GM18526 (cell line): ENCODE measurements around the gene PIK3R1.

Experiments used
- POLR2A ChIP-seq: IDR thresholded peaks from 3 replicates; pipeline ENCODE4 v1.6.1; 2011; ENCODE audit not compliant: insufficient read length; ENCODE audit errors: extremely low read depth

PIK3R1 gene

DNA sequence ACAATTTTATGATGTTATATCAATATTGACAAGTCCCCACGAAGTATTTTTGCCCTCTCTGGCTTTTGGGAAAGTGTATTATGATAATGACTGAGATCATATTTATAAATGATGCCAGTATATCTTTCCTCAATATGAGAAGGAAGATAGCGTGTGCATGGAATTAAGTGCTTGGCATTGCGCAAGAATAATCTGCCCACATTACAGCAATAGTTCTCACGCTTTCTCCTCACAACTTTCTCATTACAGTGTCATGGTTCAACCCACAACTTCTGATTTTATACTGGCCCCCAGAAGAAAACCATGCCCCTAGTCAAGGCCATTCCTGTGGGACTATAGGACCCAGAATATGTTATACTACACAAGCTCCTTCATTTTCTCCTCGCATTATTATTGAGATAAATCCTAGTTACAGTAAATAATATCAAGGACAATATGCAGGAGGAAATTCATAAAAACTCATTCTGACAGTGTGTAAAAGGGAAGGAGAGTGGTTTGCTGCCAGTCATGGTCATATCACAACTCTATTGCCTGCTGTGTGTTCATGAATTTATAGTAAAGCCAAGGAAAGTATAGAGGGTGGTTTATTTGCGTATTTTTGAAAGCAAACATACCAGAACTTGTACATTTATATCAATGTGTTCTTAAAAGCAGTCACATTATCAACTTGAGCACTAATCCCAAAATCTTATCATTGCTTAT lies 114.1 kb downstream of the PIK3R1 start:
- TF ChIP-seq POLR2A = no peak

DNA sequence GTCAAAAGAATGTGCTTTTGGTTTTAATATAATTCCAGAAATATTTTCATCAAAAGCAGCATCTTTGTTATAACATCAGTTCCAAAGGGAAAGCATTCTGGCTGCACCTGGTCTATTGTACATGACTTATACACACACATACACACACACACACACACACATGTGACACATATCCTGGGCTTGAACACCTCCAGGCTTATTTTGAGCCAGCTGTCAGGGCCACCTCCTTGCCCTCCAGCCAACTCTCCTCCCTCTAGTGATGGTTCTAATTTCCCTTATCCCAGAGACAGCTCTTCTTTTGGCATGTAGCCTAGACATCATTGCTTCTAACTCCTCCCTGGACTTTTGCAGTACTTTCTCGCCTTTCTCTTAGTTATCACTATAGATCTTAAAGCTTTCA lies 115.0 kb downstream of the PIK3R1 start:
- no peak for TF ChIP-seq POLR2A

DNA sequence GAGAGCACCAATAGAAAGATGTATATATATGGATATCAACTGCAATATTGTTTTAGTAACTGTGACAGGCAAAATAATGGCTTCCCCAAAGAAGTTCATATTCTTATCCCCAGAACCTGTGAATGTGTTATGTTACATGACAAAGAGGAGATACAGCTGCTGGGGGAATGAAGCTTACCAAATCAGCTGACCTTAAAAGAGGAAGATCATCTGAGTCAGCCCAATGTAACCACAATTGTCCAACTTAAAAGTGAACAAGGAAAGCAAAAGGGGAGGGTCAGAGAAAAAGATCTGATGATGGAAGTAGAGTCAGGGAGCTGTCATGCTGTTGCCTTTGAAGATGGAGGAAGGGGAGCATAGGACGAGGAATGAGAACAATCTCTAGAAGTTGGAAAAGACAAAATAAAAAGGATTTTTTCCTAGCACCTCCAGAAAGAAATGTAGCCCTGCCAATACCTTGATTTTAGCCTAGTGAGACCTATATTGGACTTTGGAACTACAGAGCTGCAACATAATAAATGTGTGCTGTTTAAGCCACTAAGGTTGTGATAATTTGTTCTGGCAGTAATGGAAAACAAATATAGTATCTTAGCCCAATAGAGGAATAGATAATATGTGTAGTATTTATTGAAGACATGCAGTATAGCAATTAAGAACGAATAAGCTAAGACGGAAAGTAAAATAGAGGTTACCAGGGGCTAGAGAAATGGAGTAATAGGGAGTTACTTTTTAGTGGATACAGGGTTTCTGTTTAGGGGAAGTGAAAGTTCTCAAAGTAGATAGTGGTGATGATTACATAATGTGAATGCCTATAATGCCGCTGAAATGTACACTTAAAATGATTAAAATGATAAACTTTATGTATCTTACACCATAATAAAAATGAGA lies 115.9 kb downstream of the PIK3R1 start:
- no peak for TF ChIP-seq POLR2A

- TF ChIP-seq POLR2A = no peak
Measured at GRCh38 chr5:68332080-68332451, 116.5 kb downstream of the PIK3R1 start.

- no peak for TF ChIP-seq POLR2A
Measured at GRCh38 chr5:68332556-68332955, 117.0 kb downstream of the PIK3R1 start.

GRCh38 chr5:68333649-68334552 lies 118.3 kb downstream of the PIK3R1 start:
- no peak for TF ChIP-seq POLR2A

DNA sequence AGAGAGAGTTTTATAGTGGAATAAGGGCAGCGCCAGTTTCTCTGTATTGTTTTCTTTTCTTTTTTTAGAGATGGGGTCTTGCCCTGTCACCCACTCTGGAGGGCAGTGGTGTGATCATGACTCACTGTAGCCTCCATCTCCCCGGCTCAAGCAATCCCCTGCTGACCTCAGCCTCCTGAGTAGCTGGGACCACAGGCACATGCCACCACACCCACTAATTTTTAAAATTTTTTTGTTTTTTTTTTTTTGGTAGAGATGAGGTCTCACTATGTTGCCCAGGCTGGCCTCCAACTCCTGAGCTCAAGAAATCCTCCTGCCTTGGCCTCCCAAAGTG lies 119.0 kb downstream of the PIK3R1 start:
- no peak for TF ChIP-seq POLR2A

DNA sequence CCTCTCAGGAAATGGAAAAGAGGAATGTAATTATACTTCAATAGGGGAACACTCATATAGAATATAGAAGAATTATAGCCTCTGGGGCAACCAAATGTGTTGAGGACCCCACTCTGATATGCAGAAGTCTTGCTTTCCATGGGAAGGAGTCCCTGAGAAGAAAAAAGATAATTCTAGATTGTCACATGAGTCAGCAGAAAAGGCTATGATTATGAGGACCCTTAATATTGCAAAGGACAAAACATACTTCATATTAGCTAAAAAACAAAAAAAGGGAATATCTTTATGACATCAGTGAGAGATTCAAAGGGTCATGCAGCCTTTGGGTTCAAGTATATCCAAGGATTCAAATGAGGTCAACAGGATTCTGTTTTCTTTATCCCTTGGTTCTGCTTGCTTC lies 119.5 kb downstream of the PIK3R1 start:
- no peak for TF ChIP-seq POLR2A

DNA sequence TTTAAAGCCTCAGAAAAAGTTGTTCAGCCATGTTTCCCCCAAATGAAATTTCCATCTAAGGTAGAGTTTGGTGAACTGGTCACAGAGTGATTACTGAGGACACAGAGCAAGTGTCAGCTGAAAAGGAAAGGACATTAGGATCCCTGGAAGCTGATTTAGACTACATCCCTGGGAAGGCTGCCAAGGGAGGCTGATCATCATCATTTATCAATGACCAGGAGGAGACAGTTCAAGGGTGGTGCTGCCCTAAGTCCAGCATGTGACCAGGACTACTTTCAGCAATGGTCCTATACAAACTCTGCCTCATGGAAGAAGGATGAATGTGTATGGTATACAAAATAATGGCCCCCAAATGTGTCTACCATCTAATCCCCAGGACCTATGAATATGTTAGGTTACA lies 120.6 kb downstream of the PIK3R1 start:
- TF ChIP-seq POLR2A = no peak

DNA sequence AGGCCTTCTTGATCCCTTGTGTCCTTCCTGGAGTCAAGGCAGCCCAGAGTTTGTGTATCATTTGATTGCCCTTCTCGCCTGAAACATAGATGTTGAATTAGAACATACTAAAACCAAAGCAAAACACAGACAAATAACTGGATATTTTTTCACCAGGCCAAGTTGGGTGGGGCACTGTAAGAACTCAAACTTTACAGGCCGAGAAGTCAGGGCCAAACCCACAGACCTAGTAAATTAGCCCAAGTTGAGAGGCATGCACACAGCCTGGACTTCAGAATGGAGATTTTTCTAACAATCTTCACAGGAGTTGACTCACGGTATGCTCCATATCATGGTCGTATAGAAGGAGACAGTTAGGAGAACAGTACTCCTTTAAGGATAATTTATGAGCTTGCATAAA lies 121.7 kb downstream of the PIK3R1 start:
- no peak for TF ChIP-seq POLR2A

DNA sequence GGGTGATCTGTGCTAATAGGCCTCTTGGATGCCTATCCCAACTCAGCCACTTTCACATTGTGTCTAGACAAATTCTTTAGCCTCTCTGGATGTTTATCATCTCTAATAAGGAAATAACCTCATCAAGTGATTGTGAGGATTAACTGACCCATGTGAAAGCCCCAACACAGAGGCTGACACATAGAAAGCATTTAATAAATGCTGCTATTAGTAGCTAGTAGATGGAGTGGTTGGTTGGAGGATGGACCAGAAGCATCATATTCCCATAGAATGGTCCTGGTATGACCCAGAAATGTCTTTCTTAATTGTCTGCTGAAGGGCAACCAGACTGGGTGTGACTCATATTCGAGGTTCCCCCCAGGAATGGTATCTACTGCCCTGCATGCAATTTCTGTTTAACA lies 124.4 kb downstream of the PIK3R1 start:
- no peak for TF ChIP-seq POLR2A

GRCh38 chr5:68341006-68341405 lies 125.5 kb downstream of the PIK3R1 start:
- no peak for TF ChIP-seq POLR2A

DNA sequence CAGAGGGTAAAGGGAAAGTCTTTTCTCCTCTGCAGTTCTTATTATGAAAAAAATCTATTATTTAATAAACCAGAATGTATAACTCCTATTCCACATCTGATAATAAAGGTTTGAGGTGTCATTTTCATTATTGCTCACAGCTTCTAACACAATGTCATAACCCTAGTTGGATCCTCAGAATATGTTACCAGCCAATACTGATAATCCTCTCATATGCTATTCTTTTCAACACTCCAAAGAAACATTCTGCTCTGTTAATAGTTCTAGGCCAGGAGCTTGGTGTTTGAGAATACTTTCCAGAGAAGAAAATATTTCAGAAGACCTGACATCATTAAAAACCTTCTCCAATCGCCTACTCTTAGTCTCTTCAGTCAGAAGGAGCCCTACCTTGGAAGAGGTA lies 127.1 kb downstream of the PIK3R1 start:
- no peak for TF ChIP-seq POLR2A

DNA sequence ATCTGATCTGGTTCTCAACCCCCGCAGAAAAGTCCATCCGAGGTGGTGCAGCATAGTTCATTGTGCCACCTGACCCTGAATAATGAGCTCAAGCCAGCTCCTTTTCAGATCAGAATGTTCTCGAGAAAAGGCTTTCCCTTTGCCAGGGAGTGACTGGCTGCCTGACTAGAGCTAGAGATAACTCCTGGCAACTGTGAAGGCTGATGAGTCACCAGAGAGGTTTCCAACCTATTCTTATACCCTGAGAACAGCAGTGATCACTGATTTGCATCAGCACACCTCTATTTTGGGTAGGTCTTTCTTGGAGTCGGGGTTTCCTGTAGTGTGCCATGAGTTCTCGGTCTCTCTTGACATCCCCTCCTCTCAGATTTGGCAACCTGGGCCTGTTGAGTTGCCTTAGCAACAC lies 127.9 kb downstream of the PIK3R1 start:
- no peak for TF ChIP-seq POLR2A

GRCh38 chr5:68344447-68345111 lies 129.0 kb downstream of the PIK3R1 start:
- TF ChIP-seq POLR2A = no peak
